Measurements from ENCODE around the gene CDC20.

The CDC20 gene

GRCh38 chr1:43410571-43410970 lies 51.8 kb downstream of the CDC20 start:
- no peak overlapping the region for H3K4me3 ChIP-seq (replicated peaks; ENCODE audit: low read depth, low read length)
- DNase-seq (ENCODE audit: extremely low read depth, low read depth), result no peak
- TF ChIP-seq, protein P1, sequence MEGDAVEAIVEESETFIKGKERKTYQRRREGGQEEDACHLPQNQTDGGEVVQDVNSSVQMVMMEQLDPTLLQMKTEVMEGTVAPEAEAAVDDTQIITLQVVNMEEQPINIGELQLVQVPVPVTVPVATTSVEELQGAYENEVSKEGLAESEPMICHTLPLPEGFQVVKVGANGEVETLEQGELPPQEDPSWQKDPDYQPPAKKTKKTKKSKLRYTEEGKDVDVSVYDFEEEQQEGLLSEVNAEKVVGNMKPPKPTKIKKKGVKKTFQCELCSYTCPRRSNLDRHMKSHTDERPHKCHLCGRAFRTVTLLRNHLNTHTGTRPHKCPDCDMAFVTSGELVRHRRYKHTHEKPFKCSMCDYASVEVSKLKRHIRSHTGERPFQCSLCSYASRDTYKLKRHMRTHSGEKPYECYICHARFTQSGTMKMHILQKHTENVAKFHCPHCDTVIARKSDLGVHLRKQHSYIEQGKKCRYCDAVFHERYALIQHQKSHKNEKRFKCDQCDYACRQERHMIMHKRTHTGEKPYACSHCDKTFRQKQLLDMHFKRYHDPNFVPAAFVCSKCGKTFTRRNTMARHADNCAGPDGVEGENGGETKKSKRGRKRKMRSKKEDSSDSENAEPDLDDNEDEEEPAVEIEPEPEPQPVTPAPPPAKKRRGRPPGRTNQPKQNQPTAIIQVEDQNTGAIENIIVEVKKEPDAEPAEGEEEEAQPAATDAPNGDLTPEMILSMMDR (IDR thresholded peaks at IDR 0.05; ENCODE audit: low read depth, low read length, missing control alignments), result no peak

Measured in HFF-Myc (cell line).